ENCODE measurements around the gene ZNF688.
A peak's percentile ranks its signal among the peaks of the same experiment; 100 is the strongest.

- TF ChIP-seq CTCF (IDR thresholded peaks at IDR 0.05; ENCODE audit: insufficient read depth, low read length), result no peak
- no peak for TF ChIP-seq POLR2AphosphoS5 (IDR thresholded peaks at IDR 0.05; ENCODE audit: low read depth)
- TF ChIP-seq REST (IDR thresholded peaks at IDR 0.05; ENCODE audit: insufficient replicate concordance, low read depth), result peak; percentile 86
- no peak for TF ChIP-seq GABPA (IDR thresholded peaks at IDR 0.05; ENCODE audit: low read depth)
These were observed 45.2 kb downstream of the ZNF688 start, which contains the start of gene ZNF768 for GRCh38 chr16:30526137-30526822.
